ENCODE data around the gene ZNF407. TPM values are rescaled to one million over a fixed set of nuclear protein-coding genes. Genes with fewer than 3 reads are reported as not detected.

ZNF407 gene
- total RNA-seq, 1 donor from 2014 or later, result 10.6 TPM

- H3K4me1 ChIP-seq, result peaks cover 4% of the 10 kb centered on the region
- no peak for DNase-seq
- H3K4me3 ChIP-seq, result no peak overlapping the region
- TF ChIP-seq CTCF (IDR thresholded peaks at IDR 0.05; ENCODE audit: borderline replicate concordance), result no peak
- H3K27ac ChIP-seq (replicated peaks), result no peak overlapping the region
- H3K27me3 ChIP-seq (ENCODE audit: low read depth), result no peaks in the 10 kb centered on the region
- peaks cover 2% of the 10 kb centered on the region for H3K36me3 ChIP-seq
- intact Hi-C loops (cut with micrococcal nuclease), result no loop called here
- H3K9me3 ChIP-seq (replicated peaks), result peaks cover 2% of the 10 kb centered on the region
These were observed 230.5 kb downstream of the ZNF407 start for GRCh38 chr18:74828200-74828599.

- Histone ChIP-seq H3K36me3 (no peaks in the 10 kb centered on the region), H3K9me3 (replicated peaks) (no peaks in the 10 kb centered on the region), H3K27ac (replicated peaks) (no peak overlapping the region), H3K27me3 (ENCODE audit: low read depth) (no peaks in the 10 kb centered on the region), H3K4me3 (no peak overlapping the region), H3K4me1 (peaks cover 15% of the 10 kb centered on the region)
- intact Hi-C loops (cut with micrococcal nuclease), result no loop called here
- no peak for DNase-seq
- TF ChIP-seq CTCF (IDR thresholded peaks at IDR 0.05; ENCODE audit: borderline replicate concordance), result no peak
These were observed 234.0 kb downstream of the ZNF407 start for GRCh38 chr18:74831571-74832250.

GRCh38 chr18:74832381-74832780 lies 234.7 kb downstream of the ZNF407 start:
- Histone ChIP-seq H3K4me1 (peaks cover 16% of the 10 kb centered on the region), H3K27me3 (ENCODE audit: low read depth) (no peaks in the 10 kb centered on the region), H3K9me3 (replicated peaks) (no peaks in the 10 kb centered on the region), H3K36me3 (no peaks in the 10 kb centered on the region), H3K4me3 (no peak overlapping the region), H3K27ac (replicated peaks) (no peak overlapping the region)
- DNase-seq, result no peak
- intact Hi-C loops (cut with micrococcal nuclease), result no loop called here
- TF ChIP-seq CTCF (IDR thresholded peaks at IDR 0.05; ENCODE audit: borderline replicate concordance), result no peak

GRCh38 chr18:74832999-74833398 lies 235.3 kb downstream of the ZNF407 start:
- H3K4me1 ChIP-seq, result peaks cover 13% of the 10 kb centered on the region
- H3K4me3 ChIP-seq, result no peak overlapping the region
- no peaks in the 10 kb centered on the region for H3K36me3 ChIP-seq
- TF ChIP-seq CTCF (IDR thresholded peaks at IDR 0.05; ENCODE audit: borderline replicate concordance), result no peak
- no peak for DNase-seq
- H3K27ac ChIP-seq (replicated peaks), result no peak overlapping the region
- intact Hi-C loops (cut with micrococcal nuclease), result no loop called here
- H3K9me3 ChIP-seq (replicated peaks), result no peaks in the 10 kb centered on the region
- H3K27me3 ChIP-seq (ENCODE audit: low read depth), result no peaks in the 10 kb centered on the region

- Histone ChIP-seq H3K9me3 (replicated peaks) (no peaks in the 10 kb centered on the region), H3K4me1 (peaks cover 12% of the 10 kb centered on the region), H3K27me3 (ENCODE audit: low read depth) (no peaks in the 10 kb centered on the region), H3K36me3 (no peaks in the 10 kb centered on the region), H3K4me3 (no peak overlapping the region), H3K27ac (replicated peaks) (no peak overlapping the region)
- TF ChIP-seq CTCF (IDR thresholded peaks at IDR 0.05; ENCODE audit: borderline replicate concordance), result no peak
- DNase-seq, result no peak
- intact Hi-C loops (cut with micrococcal nuclease), result no loop called here
These were observed 237.0 kb downstream of the ZNF407 start for GRCh38 chr18:74834424-74835309.
